Right atrium auricular region (tissue), 2 donors: ENCODE measurements around the gene TANGO2. TPM values are rescaled to one million over a fixed set of nuclear protein-coding genes. Genes with fewer than 3 reads are reported as not detected.

ENCODE experiments used
- DNase-seq: peaks from one replicate; pipeline ENCODE4 v3.0.0-alpha.2; 2019; ENCODE audit warnings: low spot score
- H3K27ac ChIP-seq, 2 donors: fragments of 200-600 bp; sonication (generic); 1 replicate in 1 of 2; 2 replicates in 1 of 2; pipeline ENCODE4 v1.5.1; 2016 to 2019
- H3K27me3 ChIP-seq, 2 donors: fragments of 200-600 bp; sonication (generic); one replicate each; pipeline versions ENCODE4 v1.5.1 to v1.6.0; 2017 to 2019
- H3K36me3 ChIP-seq: fragments of 200-600 bp; sonication (generic); one replicate; pipeline ENCODE4 v1.5.1; 2016
- H3K4me1 ChIP-seq, 2 donors: fragments of 200-600 bp; sonication (generic); one replicate each; pipeline versions ENCODE4 v1.5.1 to v1.6.0; 2017 to 2019
- H3K4me3 ChIP-seq, 2 donors: fragments of 200-600 bp; sonication (generic); 1 replicate in 1 of 2; 2 replicates in 1 of 2; pipeline ENCODE4 v1.5.1; 2017 to 2019; ENCODE audit warnings: mild to moderate bottlenecking in 1 of 2, moderate library complexity in 1 of 2
- H3K9me3 ChIP-seq, 2 donors: fragments of 200-600 bp; sonication (generic); one replicate each; pipeline ENCODE4 v1.5.1; 2019
- total RNA-seq, 2 donors: library from RNA; depleted of rRNA; stranded (reverse); fragments of >200 nt; gene quantifications; one replicate each; pipeline ENCODE4 v1.1.0, GENCODE V29; 2016
- TF ChIP-seq, protein P1 (sequence below), 2 donors: fragments of 200-600 bp; sonication (generic); IDR thresholded peaks; one replicate each; pipeline ENCODE4 v1.5.1; 2019; ENCODE audit warnings: antibody characterized with exemption in 2 of 2

The TANGO2 gene
- total RNA-seq, 2 donors from 2014 or later: 95.2 to 101 TPM

DNA sequence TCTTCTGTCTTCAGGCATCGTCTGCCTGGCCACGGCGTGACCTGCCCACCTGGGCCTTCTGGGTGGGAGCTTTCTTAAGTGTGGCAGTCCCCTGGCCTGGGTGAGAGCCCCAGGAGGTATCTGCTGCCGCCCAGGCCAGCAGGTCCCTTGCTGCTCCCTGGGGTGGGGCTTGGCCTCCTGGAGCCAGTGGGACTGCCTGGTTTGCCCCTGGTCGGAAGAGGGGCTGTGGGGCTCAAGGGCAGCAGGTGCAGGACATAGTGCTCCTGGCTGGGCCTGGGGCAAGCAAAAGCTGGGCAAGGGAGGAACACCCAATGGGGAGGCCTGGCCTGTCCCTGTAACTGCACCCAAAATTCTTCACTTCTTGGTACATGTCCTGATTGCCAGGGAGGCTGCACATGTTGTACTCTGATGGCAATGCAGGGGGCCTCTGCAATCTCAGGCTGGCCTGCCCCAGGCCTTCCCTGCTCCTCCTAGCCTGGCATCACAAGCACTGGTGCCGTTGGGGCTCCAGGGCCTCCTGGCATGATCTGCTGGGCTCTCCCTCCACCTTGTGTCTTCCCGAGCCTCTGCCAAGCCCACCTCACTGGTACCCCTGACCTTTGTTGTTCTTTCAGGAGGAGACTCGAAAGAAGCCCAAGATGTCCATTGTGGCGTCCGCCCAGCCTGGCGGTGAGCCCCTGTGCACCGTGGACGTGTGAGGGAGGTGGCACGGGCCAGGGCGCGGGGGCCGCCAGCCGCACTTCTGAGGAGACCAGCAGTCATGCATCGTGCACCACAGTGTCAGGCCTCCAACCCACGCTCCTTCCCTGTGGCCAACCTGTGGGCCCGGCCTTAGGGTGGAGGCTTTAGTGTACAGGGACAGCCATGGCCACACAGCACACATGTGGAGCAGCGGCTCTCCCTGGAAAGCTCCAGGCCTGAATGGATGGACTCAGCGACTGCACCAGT lies 88.8 kb downstream of the TANGO2 start:
- no peaks in the 10 kb centered on the region for H3K9me3 ChIP-seq
- H3K36me3 ChIP-seq: peaks cover 97% of the 10 kb centered on the region
- no peak for DNase-seq
- H3K27me3 ChIP-seq: no peaks in the 10 kb centered on the region
- no peaks in the 10 kb centered on the region for H3K4me1 ChIP-seq
- H3K4me3 ChIP-seq: no peak overlapping the region
- H3K27ac ChIP-seq: no peak overlapping the region
- TF ChIP-seq, protein P1, sequence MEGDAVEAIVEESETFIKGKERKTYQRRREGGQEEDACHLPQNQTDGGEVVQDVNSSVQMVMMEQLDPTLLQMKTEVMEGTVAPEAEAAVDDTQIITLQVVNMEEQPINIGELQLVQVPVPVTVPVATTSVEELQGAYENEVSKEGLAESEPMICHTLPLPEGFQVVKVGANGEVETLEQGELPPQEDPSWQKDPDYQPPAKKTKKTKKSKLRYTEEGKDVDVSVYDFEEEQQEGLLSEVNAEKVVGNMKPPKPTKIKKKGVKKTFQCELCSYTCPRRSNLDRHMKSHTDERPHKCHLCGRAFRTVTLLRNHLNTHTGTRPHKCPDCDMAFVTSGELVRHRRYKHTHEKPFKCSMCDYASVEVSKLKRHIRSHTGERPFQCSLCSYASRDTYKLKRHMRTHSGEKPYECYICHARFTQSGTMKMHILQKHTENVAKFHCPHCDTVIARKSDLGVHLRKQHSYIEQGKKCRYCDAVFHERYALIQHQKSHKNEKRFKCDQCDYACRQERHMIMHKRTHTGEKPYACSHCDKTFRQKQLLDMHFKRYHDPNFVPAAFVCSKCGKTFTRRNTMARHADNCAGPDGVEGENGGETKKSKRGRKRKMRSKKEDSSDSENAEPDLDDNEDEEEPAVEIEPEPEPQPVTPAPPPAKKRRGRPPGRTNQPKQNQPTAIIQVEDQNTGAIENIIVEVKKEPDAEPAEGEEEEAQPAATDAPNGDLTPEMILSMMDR (IDR thresholded peaks at IDR 0.05): no peak

GRCh38 chr22:20110359-20110985 lies 89.6 kb downstream of the TANGO2 start:
- DNase-seq: no peak
- TF ChIP-seq, protein P1 (IDR thresholded peaks at IDR 0.05): no peak
- Histone ChIP-seq H3K27ac (no peak overlapping the region), H3K36me3 (peaks cover 95% of the 10 kb centered on the region), H3K4me1 (peaks cover 0 to 3% of the 10 kb centered on the region in 2 donors), H3K4me3 (no peak overlapping the region), H3K9me3 (no peaks in the 10 kb centered on the region), H3K27me3 (no peaks in the 10 kb centered on the region)

- H3K4me3 ChIP-seq: no peak overlapping the region
- no peaks in the 10 kb centered on the region for H3K9me3 ChIP-seq
- H3K4me1 ChIP-seq: peaks cover 0 to 10% of the 10 kb centered on the region in 2 donors
- no peak for DNase-seq
- TF ChIP-seq, protein P1 (IDR thresholded peaks at IDR 0.05): peak in 1 of 2 donors; percentile 42
- peaks cover 88% of the 10 kb centered on the region for H3K36me3 ChIP-seq
- H3K27me3 ChIP-seq: no peaks in the 10 kb centered on the region
- no peak overlapping the region for H3K27ac ChIP-seq
These were observed 90.3 kb downstream of the TANGO2 start for GRCh38 chr22:20111045-20111688.

DNA sequence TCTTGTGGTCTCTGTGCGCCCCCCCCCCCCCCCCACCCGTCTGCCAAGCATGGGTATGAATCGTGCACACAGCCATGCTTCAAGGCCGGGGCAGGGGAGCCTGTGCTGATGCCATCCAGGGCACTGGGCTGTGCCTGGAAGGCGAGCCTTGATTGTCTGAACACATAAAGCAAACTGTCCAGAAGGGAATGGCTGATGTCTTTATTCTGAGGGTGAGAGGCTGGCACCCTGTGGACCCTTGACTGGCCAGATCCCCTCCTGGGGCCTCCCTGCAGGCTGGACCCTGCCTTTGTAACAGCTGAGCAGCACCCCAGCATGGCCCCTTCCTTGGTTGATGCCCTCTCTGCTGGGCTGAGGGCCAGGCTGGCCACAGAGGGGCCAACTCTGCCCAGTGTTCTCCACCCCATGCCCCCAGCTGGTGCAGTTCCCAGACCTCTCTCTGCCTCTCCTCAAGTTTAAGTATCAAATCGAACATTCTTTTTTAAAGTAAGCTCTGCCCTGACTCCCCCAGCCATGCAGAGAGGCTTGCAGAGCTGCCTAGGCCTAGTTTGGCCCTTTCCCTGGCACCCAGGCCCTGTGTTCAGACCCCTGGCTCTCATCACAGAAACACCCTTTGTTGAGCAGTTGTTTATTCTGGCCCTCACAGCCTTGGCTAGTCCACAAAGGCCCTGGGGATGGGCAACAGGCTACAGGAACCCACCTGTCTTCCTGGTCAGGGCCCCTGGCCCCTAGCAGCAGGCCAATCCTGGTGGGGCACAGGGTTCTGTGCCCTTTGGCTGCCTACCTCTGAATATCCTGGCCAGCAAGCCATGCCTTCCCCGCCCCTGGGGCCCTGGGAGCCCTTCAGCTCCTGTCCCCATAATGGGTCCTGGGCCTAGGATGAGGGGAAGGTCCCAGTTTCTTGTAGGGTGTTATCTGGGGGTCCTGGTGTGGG lies 91.0 kb downstream of the TANGO2 start:
- no peak for DNase-seq
- no peak overlapping the region for H3K4me3 ChIP-seq
- no peaks in the 10 kb centered on the region for H3K9me3 ChIP-seq
- H3K36me3 ChIP-seq: peaks cover 81% of the 10 kb centered on the region
- H3K27ac ChIP-seq: no peak overlapping the region
- peaks cover 0 to 18% of the 10 kb centered on the region in 2 donors for H3K4me1 ChIP-seq
- TF ChIP-seq, protein P1 (IDR thresholded peaks at IDR 0.05): no peak
- H3K27me3 ChIP-seq: no peaks in the 10 kb centered on the region
